HG03520 (cell line): Measurements from ENCODE around the gene ZFYVE28.
"Not testable (repeated sequence)": the region's sequence is repeated elsewhere in the genome, so short reads cannot be mapped to it uniquely, and the experiment has no call there.

Experiments
- ATAC-seq: cut with Tn5 transposase; IDR thresholded peaks from one replicate; pipeline ENCODE4 v1.9.1; 2021; ENCODE audit warnings: mild to moderate bottlenecking, moderate library complexity; ENCODE audit not compliant: unreplicated experiment

ZFYVE28 gene

DNA sequence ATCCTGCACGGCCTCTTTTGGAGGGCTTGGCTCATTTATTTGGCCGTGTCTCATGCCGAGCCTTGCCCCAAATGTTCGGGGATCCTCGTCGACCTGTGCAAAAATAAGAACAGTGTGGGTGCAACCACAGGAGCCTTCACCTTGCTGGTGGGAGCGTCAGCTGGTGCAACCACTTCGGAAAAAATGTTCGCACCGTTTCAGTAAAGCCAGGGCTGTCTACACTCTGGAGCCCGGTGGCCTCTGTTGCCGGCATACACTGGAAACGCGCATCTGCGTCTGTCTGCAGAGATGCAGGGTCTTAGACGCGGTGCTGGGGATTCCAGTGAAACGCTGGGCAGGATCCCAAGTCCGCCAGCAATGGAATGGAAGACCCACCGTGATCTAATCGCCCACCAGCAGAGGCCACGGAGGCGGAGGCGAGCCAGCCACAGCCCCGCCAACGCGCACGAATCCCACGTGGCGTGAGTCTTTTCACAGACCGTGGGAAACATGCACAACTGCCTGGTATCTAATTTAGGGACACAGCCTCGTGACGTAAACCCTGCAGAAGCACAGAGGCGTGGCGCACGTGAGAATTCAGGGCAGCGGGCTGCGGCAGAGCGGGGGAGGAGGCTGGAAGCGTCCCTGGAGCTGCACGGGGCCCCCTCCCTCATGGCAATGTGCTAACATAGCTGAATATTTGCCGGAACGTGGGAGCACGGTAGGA is 142.7 kb downstream of the ZFYVE28 start:
- ATAC-seq, result no peak

DNA sequence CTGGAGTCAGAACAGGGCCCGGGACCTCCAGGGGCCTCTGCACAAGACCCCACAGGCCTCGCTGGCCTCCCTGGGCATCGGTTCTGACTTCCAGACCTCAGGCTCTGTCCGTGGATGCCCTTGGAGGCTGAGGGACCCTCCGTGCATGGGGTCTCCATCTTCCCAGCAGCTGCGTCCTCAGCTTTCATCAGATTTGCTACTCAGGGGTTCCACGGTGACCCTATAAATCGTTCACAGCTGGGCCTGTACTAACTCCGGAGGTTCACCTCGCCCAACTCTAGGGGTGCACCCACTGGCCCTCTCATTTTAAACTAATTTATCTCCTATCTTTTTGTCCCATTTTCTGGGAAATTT is 143.4 kb downstream of the ZFYVE28 start:
- not testable (repeated sequence) for ATAC-seq

- ATAC-seq, result no peak
Measured at GRCh38 chr4:2274320-2275043, 144.0 kb downstream of the ZFYVE28 start.

GRCh38 chr4:2273657-2274319 is 144.7 kb downstream of the ZFYVE28 start:
- ATAC-seq, result no peak

DNA sequence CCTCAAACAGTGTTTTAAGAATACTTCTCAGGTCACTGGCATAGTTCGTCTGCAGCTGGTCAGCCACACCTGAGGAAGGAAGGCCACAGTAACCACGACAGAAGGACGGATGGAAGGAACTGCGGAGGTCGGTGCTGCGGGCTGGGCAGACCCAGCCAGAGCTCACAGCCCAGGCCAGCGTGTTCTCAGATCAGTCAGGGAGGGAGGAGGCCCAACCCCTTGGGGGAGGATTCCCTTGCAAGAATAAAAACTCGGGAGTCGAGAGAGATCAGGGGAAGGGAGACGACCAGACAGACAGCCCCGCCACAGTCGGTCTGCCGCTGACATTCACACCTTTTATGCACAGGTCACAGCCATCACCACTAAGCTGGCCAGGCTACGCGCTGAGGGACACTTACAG is 145.2 kb downstream of the ZFYVE28 start:
- ATAC-seq, result no peak

GRCh38 chr4:2272828-2273120 is 145.7 kb downstream of the ZFYVE28 start:
- ATAC-seq, result no peak

DNA sequence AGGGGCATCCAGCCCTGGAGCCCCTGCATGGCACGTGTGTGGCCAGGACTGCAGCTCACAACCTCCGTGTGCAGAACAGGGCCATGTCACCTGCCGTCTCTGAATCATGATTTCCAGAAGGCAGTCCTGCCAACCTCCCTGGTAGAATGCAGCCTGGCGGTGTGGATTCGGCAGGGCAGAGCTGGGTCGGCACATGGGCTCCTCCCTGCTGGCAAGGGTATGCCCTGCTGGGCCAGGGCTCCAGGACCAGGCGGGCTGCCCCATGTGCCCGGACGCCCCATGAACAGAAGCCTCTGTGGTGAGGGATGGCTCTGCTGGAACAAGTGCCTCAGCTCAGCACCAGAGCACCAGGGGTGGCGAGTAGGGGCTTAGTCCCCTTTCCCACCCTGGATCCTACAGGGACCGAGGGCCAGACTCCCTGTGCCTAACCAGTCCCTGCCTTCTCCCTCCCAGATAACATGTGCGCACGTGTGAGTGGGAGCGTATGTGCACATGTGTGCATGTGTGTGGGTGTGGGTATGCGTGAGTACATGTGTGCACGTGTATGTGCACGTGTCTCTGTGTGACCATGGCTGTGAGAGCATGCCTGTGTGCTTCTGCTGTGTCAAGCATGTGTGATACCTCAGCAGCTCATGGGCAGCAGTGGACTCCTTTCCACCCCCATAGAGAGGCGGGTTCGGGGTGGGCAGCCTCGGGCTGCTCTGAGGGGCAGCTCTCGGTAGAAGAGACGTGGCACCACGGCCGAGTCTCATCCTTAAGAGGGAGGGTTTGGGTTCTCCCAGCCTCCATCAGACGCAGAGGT is 146.2 kb downstream of the ZFYVE28 start:
- ATAC-seq, result no peak

DNA sequence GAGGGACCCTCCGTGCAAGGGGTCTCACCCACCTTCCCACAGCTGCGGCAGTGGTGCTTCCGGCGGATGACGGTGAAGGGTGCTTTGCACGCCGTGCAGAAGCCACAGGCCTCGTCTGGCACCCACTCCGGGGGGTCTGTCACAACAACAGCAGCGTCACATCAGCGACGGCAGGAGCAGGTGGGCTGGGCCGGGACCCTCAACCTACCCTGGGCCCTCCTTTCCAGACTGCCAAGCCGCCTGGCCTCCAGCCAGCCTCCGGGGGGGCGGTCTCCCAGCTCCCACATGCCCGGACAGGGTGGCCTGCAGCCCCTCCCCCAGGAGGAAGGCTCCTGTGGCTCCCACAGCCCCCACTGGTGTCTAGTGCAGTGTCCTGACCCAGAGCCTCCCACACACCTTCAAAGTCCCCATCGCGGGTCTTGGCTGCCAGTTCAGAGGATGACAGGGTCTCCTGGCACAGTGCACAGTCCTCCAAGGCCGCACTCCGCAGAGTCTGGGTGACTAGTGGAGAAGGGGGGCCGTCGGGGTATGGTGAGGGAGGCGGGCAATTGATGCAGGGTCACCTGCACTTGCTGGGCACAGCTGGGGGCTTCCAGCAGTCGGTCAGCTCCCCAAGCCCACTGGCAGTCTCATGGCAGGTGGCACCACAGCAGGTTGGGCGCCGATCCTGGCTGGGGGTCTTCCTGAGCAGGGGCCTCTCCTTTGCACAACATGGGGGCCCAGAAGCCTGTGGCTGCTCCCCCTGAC is 147.0 kb downstream of the ZFYVE28 start:
- ATAC-seq, result no peak

DNA sequence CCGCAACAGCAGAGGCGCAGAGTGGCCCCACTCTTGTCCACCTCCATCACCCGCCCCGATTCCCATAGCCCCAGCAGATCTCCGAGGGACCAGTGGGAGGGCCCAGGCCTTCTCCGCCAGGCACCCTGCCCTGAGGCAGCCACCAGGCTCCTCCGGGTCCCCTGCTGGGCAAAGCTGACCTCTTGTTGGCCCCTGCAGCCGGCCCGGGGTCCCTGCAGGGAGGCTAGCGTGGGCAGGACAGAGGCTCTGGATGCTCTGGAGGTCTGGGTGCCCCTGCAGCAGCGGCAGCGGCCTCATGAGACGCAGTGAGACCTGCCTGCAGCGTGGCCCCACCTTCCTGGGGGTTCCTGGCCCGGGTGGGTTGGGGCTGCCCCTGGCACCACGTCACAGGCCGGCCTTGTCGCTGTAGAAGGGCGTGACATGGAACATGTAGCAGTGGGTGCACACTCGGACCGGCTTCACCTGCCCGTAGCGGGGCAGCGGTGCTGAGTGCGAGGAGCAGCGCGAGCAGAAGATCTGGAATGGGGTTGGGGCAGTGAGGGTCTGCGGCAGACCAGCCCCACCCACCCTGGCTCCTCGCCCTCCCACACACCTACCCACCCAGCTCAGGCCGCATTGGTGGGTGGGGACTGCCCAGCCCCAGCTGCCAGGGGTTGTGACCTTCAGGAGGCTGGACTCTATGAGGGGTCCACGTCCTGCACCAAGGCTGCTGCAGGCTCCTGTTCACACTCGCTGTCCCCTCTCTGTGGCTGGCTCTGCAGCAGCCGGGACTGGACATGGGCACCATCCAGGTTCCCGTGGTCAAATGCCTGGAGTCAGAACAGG is 147.9 kb downstream of the ZFYVE28 start:
- no peak for ATAC-seq

DNA sequence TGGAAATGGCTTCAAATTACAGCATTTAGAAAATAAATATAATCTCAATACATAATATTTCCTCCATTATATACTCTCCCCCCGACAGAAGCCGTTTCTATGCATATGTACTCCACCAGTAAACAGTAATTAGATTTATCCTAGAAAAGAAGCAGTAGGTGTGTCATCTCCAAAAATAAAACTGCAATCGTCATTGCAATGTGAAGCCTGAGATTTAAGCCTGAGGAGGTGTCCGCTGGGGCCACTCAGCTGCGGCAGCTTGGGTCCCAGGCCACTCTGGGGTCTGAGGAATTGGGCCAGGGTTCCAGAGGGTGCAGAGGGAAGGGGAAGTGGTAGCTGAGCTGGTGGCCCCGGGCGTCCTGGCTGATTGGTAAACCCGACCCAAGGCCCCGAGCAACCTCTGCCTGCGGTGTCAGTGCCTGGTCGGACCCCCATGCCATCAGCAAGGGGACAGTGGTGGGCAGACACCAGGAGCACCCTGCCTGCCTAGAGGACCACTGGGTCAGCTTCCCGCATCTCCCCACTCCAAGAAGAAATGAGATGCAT is 148.8 kb downstream of the ZFYVE28 start:
- ATAC-seq, result no peak

DNA sequence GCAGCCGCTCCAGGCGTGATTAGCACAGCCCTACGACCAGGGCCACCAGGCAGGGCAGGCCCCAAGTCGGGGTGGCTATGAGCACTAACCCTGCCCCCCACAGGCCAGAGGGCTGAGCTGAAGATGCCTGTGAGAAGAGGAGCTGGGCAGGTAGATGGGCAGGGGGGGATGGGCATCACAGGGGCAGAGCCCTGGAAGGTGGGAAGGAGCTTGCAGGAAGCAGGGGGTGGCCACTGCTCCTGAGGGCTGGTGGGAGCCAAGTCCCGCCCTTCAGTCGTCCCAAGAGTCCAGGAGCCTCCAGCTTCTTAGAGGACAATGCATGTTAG is 149.3 kb downstream of the ZFYVE28 start:
- no peak for ATAC-seq

DNA sequence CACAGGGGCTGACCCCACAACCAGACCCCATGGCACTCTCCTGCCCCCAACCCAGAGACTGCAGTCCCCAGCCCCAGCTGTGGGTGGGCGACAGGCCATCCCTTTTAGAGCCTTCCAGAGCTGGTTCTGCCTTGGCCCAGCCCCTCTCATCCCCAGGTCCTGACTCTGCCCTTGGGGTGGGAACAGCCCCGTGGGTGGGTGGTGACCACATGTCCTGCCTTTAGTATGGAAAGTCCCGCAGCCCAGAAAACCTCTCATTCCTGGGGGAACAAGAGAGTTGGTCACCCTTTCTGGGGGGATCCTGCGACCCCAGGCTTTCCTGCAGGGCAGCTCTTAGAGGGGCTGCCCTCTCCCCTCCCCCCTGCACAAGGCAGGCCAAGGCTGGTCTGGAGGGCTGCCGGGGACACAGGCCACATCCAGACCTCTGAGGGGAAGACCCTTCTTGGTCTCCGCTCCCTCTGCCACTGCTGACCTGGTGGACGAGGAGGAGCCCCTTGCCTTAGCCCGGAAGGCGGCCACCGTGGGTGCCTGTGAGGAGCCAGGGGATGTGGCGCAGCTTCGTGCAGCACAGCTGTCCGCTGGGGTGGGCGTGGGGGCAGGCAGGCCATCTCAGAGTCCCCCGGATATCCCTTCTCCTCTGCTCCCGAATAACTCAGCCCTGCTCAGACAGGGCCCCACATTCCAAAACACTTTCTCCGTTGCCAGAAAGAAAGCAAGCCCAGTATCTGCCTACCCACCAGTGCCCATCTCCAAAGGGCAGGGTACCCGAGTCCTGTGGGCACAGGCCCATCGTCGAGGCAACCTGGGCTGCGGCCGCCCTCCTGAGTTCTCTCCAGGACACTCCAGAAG is 149.9 kb downstream of the ZFYVE28 start:
- ATAC-seq, result no peak

GRCh38 chr4:2267841-2268240 is 150.6 kb downstream of the ZFYVE28 start:
- no peak for ATAC-seq

DNA sequence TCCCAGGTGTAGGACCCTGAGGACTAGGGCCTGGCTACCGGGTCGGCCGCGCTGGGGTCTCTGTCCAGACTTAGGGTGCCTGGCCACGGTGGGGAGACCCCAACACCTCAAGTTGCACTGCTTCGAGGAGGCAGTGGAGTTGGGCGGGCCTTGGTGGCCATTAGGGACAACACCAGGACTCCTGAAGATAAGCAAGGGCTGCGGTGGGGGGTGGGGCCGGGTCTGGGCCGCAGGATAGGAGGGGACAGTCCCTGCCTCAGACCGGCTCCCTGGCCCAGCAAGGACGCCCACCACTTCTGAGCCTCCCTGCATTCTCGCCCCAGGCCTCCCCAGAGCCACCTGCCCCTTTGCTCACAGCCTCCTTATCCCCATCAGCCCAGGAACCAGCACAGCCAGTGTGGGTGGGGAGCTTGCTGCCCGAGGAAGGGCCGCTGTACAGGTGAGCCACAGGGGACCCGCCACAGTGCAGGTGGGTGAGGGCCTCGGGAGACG is 151.1 kb downstream of the ZFYVE28 start:
- no peak for ATAC-seq

- ATAC-seq, result no peak
Measured at GRCh38 chr4:2266821-2267220, 151.6 kb downstream of the ZFYVE28 start.

DNA sequence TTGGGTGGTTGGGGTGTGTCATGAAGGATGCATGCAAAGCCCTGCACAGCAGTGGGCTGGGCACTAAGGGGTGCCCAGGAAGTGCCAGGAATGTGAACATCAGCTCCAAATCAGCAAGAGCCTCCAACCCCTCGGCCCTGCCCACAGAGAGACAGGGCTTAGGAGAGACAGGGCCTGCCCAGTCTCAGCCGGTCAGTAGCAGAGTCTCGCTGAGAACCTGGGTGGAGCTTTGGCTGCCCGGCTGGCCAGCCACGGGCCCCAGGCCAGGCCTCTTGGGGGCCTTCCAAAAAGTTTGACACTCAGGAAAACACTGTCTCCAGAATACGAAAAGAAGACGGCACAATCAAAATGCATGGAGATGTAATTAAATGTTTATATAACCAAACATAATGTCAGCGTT is 152.3 kb downstream of the ZFYVE28 start:
- no peak for ATAC-seq

GRCh38 chr4:2265113-2266110 is 153.0 kb downstream of the ZFYVE28 start:
- no peak for ATAC-seq
